ENCODE measurements around the gene LLGL1.
A peak's percentile ranks its signal among the peaks of the same experiment; 100 is the strongest.

Gene LLGL1

DNA sequence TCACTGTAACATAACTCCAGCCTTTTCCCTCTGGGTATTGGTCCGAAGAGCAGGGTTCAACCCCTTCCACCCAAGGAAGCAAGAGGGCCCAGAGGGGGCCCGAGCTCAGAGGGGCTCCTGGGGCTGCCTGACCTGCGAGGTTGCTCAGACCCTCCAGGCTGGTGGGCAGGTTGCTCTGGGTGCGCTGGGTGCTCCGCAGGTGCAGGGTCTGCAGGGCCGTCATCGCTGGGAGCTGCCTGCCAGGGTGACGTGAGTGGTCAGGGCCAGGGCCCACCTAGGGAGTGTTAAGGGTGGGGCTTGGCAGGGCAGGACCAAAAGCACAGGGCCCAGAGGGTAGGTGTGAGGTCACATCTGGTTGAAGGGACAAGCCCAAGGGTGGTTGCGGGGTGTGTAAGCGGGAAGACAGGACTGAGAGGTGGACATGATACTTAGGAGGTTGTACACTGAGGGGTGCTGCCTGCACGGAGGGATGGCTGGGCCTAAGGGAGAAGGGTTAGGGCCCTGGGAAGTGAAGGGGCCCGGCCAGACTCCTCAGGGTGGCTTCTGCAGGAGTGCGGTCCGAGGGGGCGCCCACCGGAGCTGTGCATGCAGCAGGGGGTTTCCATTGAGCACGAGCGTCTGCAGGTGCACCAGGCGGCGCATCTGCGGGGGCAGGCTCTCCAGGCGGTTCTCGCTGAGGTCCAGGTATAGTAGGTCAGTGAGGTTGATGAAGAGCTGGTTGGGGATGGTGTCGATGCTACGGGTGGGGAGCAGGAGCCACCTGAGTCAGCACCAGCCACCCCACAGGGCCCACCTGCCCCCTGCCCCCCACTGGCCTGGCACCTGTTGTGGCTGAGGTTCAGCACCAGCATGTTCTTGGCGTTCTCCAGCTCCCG, 28.7 kb downstream of the LLGL1 start:
- no peak for DNase-seq

DNA sequence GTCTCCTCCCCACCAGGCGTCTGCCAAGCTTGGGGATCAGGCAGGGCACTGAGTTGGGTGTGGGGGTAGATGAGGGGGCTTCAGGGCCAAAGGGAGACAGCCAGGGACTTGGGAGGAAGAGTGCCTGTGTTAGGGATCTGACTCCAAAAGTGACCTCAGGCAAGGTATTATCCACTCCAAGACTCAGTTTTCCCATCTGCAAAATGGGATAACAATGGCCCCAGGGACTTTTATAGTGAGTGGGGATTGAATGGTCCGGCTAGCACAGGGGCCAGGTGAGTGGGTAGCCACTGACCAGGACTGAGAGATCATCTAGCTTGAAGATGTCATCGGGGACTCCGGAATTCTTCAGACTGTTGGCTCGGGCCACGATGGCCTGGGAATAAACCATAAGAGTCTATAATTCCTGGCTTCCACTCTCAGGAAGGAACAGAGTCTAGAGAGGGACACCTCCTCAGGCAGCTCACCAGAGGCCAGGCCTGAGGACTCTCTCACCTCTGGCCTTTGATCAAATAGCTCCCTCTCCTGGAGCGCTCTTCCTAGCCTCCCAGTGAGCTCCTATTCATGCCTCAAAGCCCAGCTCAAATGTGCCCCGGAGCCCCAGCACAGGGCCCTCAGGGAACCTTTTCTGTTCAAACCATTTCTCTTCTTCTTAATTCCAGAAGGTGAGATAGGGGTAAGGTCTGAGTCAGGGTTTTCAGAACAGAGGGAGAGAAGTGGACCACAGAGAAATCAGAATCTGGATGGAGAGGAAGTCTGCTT, 29.6 kb downstream of the LLGL1 start:
- no peak for DNase-seq

DNA sequence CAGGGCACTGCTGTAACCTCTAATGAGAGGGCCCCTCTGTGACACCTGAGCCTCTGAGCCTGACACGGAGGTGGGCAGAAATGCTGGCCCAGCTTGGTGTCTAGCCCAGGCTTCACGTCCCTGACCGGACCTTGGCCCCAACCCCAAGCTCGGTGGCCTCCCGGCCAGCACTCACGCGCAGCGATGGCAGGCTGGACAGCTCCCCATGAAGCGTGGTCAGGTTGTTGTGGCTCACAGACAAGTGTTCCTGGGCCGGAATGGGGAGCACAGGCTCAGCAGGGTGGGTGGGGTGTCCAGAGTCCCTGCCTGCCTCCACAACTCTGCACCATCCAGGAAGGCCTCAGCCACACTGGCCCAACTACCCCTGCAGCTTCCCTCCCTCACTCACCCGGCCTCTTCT, 30.9 kb downstream of the LLGL1 start:
- DNase-seq: no peak

DNA sequence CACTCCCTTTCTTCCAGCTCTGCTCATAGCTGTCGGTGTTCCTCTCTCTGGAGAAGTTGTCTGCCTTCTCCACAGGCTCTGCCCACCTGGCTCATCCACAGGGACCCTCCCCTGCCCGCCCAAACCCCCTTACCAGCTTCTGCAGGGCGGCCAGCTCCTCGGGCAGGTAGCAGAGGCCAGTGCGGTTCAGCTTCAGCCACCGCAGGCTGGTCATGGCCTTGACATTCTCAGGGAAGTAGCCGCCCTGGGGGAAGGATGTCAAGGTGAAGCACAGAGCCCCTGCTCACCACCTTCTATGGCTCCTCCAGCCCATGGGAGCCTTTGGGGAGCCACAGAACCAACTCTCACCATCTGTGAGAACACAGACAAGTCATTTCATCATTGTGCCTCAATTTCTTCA, 31.3 kb downstream of the LLGL1 start:
- DNase-seq: no peak

DNA sequence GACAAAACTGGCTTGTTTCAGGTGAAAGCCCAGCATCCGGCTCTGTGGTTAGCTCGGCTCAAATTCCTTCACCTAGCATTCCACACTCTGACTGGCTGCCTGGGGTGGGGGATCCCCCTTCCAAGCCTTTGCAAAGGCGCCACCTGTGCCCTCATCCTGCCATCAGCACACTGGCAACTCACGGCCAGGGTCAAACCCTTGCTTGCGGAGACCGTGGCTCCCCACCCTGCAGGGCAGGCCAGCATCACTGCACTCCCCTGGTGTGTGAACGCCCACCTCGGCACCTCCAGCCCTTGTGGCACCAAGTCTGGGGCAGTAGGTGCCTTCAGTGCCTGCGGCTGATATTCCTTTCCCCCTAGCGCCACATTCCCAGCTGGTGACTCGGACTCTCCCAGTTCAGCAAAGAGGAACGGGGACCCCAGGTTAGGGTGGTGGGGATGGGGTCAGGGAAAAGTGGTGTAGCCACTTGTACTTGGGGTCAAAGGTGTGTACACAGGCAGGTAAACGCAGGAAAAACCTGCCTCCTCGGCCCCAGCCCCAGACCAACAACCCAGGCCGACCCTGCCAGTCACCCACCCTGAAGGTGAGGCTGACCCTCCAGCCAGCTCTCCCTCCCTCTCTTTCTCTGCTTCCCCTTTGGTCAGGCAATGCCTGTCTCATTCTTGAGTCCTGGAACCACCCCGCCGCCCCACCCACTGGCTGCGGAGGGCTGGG, 32.0 kb downstream of the LLGL1 start:
- no peak for DNase-seq

DNA sequence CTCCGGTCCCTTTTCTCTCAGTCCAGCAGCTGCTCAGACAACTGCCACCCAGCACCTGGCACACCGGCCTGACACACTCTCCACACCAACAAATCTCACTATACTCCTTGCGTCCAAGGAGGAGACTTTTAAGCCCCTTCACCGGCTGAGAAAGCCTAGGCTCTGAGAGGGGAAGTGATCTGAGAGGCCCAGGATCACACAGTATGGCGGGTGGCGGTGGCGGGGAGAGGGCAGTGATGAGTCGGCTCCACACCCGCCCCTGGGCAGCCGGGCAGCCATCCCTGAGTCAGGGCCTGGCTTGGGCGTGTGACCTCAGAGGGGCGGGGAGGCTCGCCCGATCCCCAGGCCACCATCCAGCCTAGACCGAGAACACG, 32.5 kb downstream of the LLGL1 start:
- DNase-seq: peak; percentile 20

DNA sequence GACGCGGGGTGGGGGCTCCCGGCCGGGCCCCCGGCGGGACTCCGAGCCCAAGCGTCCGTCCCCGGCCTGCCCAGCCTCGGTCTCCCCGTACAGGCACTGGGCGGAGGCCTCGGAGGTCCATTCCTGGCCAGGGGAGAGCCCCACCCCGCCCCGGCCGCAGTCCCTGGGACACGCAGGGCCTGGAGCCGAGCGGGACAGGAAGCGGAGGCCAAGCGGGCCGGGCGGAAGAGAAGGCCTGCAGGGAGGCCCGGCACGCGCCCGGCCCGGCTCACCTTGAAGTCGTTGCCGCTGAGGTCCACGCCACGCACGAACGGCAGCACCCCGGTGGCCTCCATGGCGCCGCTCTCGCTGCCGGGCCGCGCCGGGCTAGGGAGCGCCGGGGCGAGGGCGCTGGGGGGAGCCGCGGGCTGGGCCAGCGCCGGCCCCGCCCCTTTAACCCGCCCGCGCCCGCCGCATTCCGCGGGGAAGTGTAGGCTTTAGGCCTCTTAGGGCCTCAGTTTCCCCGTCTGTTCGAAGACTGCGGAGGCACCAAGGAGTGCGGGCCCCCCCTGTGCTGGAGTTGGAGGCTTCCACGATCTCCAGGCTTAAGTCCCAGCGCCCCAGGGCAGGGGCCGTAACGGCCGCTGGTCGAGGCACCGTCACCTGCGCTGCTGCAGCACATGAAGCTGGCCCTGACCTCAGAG, 33.1 kb downstream of the LLGL1 start, which contains the start of gene FLII:
Gene FLII, minus strand, starts transcription at position 383 of the 683 bp plus-strand sequence. Its CDS starts 48 bp downstream, at position 335.
- peak; percentile 21 for DNase-seq

DNA sequence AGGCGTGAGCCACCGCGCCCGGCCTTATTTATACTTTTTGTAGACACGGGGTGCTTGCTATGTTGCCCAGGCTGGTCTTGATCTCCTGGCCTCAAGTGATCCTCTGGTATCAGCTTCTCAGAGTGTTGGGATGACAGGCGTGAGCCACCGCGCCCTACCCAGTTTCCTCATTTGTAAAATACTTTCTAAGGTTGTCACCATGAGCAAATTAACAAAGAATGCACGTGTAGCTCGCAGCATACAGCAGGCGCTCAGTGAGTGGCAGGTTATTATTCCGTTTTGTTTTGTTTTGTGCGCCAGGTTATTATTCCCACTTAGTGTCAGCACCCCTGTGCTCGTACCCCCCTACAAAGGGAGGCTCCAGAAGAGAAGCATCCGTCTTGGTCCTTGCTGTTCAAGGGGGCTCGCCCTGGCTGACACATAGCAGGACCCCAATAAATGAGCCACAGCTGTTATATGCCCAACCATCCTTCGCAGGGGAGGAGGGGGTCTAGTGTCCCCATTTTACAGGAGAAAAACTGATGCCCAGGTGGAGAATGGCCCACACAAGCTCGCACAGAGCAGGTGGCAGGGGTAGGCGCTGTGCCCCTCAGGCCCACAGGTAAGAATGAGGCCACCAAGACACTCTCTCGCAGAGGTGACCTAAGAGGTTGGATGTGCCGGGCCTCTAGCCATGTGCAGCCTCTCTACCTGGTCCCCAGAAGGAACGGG, 34.3 kb downstream of the LLGL1 start:
- no peak for DNase-seq

DNA sequence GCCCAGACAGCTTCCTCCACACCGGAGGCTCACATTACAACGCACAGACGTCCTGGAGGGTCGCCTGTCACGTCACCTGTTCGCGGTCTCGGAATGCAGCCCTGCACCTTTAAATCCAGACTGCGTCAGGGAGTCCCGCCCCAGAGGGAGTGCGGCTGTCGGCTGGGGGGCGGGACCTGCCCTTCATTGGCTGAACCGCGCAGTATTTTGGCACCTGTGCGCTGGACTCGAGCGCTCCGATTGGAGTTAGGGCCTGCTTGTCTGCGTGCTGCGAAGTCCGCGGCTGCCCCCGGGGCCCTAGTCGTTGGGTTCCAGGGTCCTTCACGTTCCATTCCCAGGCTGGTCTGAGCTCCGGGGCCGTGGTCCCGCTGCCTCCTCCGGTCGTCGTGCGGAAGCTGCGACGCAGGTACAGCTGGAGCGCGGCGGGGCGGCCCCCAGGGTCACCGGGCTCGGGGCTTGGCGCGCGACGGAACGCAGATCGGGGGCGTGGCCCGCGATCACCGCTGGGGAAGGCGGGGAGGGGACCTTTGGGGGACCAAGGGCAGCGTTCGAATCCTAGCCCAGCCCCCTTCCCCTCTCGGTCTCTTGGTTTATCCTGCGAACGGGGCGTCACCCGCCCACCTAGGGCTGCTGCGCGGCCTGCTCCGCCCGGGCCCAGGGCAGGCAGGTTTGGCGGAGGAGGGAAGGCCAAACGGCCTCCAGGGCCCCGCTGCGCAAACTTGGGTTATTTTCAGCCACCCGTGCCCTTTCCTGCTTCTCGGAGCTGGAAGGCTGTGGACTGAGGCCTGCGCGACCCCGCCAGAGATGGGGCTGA, 35.1 kb downstream of the LLGL1 start, which contains the start of gene MIEF2:
Gene MIEF2, plus strand, starts transcription at position 331 of the 814 bp plus-strand sequence. CDS start 2,059 bp downstream, outside the sequence.
- DNase-seq: peak; percentile 74

DNA sequence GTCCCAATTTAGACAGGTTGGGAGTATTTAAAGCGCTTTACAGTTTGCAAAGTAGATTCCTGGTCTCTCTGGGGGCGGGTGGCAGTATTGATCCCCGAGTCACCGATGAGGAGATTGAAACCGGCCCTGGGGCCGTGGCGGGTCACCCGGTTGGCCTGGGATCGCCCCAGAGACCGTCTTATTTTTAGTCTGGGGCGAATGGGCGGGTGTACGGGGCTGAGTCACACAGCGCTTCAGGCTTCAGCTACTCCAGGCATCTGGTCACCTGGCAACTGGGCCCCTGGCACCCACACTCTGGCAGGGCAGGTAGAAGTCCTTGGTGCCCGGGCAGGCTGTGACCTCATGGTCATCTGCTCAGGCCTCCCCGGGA, 35.7 kb downstream of the LLGL1 start:
- DNase-seq: no peak

DNA sequence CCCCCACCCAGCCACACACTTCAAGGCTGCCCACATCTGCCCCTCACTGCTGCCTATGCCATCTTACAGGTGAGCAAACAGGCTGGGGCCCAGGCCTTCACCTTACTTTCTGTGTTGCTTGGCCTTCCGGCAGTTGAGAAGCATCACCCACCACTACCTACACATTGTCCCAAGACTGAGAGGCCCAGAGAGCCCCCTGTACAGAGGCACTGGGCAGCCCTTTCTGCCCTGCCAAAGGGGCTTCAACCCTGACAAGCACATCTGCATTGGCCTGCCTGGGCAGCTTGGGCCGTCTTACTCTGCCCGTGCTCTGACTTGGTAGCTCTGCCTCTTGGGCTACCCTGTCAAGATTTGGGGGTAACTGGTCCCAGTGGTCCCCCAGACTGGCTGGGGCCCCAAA, 36.2 kb downstream of the LLGL1 start:
- DNase-seq: no peak

DNA sequence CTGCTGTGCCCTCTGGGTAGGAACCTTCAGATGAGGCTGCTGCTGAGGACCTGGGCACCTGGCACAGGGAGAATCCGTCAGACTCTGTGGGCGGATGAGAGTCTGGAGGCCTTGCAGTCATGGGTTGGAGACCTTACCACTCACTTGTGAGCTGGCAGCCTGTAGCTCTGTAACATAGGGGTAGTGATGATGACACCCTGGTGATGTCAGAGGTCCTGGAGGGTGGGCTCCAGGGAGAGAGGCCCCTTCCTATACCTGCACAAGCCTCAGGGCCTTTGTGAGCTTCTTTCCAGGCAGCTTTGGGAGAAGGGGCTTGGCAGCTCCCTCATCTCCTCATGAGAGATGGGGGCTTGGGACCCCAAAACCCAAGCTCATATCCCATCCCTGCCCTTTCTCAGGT, 36.7 kb downstream of the LLGL1 start:
- no peak for DNase-seq

DNA sequence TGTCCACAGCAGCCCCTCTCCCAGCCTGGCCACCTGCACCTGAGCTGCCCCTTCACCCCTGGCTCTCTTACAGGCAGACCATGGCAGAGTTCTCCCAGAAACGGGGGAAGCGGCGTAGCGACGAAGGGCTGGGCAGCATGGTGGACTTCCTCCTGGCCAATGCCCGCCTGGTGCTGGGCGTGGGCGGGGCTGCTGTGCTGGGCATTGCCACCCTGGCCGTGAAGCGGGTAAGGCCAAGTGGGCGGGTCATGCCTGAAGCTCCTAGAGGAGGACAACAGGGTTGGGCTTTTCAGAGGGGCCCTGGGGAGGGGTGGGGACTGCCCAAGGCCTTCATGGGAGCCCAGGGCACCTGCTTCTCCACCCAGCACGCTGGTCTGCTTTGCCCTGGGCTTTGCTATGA, 37.2 kb downstream of the LLGL1 start:
- no peak for DNase-seq

DNA sequence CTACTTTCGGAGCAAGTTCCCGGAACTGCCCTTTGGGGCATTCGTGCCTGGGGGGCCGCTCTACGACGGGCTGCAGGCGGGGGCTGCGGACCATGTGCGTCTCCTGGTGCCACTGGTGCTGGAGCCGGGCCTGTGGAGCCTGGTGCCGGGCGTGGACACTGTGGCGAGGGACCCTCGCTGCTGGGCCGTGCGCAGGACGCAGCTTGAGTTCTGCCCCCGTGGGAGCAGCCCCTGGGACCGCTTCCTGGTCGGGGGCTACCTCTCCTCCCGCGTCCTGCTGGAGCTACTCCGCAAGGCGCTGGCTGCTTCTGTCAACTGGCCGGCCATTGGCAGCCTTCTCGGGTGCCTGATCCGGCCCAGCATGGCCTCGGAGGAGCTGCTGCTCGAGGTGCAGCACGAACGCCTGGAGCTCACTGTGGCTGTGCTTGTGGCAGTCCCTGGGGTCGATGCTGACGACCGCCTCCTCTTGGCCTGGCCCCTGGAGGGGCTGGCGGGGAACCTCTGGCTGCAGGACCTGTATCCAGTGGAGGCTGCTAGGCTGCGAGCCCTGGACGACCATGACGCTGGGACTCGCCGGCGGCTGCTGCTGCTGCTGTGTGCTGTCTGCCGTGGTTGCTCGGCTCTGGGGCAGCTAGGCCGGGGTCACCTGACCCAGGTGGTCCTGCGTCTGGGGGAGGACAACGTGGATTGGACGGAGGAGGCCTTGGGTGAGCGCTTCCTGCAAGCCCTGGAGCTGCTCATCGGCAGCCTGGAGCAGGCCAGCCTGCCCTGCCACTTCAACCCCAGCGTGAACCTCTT, 38.6 kb downstream of the LLGL1 start:
- no peak for DNase-seq

DNA sequence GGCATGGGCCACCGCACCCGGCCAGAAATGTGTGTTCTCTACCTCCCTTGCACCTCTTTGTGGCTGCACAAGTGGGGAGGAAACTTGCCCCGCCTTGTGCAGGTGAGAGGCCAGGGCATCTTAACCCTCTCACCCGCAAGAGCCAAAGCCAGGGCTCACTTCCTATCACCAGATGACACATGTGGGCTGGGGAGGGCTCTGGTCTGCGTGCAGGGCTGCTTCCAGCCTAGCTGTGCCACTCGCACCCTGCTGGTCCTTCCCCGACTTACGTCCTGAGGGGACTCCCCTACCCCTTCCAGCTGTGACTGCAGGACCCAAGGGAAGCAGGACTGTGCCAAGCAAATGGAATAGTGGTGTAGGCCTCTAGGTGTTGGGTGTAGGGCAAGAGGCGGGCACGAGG, 41.9 kb downstream of the LLGL1 start:
- DNase-seq: no peak

DNA sequence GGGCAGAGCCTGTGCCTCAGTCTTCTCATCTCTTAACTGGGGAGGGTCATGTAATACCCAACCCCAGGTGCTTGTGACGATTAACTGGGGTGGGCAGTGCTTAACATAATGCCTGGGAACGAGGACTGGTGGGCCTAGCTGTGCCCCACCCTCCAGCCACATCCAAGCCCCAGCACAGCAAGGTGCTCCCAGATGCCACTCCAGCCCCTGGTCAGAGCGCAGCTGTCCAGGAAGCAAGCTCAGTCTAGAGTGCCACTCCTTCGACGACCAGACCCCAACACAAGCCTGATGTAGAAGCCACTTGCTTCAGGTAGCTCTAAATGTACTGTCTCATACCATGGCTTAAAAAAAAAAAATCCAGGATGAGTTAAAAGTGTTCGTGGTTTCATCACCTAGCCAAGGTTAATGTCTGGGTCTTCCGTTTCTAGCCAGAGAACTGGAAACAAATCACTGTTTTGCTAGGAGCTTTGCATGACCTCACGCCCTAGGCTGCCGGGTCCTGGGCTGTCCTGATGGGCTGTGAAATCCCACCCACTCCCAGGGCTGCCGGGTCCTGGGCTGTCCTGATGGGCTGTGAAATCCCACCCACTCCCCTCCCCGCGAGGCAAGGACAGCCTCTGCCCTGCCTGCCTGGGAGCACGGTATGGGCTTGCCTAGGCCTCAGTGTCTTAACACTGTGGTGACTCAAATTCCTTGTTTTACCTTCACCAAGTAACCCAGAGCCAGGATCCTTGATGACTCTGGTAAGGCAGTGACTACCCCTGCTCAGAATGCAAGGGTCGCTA, 42.7 kb downstream of the LLGL1 start:
- no peak for DNase-seq

DNA sequence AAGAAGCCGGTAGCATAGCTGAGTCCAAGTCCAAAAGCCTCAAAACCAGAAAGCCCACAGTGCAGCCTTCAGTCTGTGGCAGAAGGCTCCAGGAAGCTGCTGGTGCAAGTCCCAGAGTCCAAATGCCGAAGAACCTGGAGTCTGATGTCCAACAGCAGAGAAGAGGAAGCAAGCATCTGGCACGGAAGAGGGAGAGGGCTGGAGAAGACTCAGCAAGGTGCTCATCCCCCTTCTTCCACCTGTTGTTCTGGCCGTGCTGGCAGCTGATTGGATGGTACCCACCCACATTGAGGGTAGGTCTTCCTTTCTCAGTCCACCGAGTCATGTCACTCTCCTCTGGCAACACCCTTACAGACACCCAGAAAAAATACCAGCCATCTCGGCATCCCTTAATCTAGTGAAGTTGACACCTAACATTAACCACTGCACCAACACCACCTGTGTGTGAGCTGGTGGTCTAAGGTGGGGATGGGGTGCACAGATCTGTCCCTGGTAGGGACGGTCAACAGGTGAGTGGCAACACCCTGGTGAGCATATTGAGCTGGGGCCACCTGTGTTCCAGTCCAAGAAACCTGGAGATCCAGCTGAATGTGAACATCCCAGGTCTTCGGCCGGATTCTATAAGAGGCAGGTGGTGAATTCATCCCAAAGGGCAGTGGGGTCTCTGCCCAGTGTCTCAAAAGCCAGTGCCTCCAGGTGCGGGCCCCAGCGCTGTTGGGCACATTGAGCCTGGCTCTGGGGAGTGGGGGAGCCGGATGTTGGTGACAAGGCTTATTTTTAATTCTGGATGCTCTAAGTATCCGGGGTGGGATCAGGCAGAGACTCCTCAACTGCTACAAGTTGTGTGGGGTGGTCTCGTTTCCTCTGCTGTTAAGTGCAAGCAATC, 44.9 kb downstream of the LLGL1 start:
- no peak for DNase-seq

DNA sequence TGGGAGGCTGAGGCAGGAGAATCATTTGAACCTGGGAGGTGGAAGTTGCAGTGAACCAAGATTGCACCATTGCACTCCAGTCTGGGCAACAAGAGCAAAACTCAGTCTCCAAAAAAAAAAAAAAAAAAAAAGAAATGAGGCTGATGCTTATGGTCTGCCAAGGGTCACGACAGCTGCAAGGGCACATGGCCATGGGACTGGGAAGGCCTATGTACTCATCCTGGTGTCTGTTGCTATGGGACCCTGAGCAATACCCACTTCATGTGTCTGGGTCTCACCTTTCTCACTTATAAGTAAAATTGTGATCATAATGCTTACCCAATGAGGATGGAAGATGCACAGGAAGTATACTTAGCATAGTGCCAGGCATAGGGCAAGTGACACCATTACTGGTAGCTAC, 51.6 kb downstream of the LLGL1 start:
- no peak for DNase-seq

DNA sequence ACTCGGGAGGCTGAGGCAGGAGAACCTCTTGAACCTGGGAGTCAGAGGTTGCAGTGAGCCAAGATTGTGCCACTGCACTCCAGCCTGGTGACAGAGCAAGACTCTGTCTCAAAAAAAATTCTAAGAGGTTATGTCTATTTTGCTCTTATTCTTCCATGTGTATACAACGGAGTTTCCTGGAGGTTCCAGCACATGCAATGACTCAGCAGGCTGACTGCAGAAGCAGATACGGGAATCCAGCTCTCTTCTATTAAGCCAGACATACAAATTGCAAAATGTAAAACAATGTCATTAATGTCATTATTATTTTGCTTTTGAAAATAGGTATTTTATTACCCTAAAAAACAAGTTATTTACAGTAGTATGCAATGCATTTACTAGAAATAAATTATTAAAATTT, 53.4 kb downstream of the LLGL1 start:
- DNase-seq: no peak

Data from NK-92 treated with Interleukin-12 subunit alpha and Interleukin-12 subunit beta, amount 100 ng/mL, for 24 hours (cell line).